ENCODE measurements around the gene VAMP1. TPM values are rescaled to one million over a fixed set of nuclear protein-coding genes. Genes with fewer than 3 reads are reported as not detected.
"Not testable (repeated sequence)": the region's sequence is repeated elsewhere in the genome, so short reads cannot be mapped to it uniquely, and the experiment has no call there.

The VAMP1 gene
- total RNA-seq, 1 experiment from 2014 or later = 13.9 TPM

DNA sequence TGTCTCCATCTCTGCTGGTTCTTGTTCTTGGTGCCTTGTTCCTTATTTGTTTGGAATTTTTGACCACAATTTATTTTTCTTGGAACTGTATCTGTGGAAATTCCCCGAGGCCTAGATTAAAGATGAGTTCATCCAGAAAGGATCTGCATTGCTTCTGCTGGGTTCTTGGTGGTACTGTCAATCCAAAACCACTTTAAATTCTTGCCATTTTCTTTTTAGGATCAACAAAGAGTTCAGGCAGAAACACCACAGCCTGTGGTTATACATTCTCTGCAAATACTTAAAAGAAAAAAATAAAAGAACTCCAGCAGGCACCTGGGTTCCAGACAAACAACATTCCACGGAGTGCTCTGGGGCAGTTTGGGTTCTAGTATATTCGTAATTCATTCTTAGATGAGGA lies 6.0 kb upstream of the VAMP1 start:
- TF ChIP-seq, protein P1, sequence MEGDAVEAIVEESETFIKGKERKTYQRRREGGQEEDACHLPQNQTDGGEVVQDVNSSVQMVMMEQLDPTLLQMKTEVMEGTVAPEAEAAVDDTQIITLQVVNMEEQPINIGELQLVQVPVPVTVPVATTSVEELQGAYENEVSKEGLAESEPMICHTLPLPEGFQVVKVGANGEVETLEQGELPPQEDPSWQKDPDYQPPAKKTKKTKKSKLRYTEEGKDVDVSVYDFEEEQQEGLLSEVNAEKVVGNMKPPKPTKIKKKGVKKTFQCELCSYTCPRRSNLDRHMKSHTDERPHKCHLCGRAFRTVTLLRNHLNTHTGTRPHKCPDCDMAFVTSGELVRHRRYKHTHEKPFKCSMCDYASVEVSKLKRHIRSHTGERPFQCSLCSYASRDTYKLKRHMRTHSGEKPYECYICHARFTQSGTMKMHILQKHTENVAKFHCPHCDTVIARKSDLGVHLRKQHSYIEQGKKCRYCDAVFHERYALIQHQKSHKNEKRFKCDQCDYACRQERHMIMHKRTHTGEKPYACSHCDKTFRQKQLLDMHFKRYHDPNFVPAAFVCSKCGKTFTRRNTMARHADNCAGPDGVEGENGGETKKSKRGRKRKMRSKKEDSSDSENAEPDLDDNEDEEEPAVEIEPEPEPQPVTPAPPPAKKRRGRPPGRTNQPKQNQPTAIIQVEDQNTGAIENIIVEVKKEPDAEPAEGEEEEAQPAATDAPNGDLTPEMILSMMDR (conservative IDR thresholded peaks at IDR 0.05; ENCODE audit: low read depth, low read length) = no peak
- TF ChIP-seq EZH2phosphoT487 (IDR thresholded peaks at IDR 0.05; ENCODE audit: borderline replicate concordance, low read length) = no peak
- TF ChIP-seq EZH2 (IDR thresholded peaks at IDR 0.05; ENCODE audit: low read length, unreplicated experiment) = no peak
- no peak for DNase-seq

DNA sequence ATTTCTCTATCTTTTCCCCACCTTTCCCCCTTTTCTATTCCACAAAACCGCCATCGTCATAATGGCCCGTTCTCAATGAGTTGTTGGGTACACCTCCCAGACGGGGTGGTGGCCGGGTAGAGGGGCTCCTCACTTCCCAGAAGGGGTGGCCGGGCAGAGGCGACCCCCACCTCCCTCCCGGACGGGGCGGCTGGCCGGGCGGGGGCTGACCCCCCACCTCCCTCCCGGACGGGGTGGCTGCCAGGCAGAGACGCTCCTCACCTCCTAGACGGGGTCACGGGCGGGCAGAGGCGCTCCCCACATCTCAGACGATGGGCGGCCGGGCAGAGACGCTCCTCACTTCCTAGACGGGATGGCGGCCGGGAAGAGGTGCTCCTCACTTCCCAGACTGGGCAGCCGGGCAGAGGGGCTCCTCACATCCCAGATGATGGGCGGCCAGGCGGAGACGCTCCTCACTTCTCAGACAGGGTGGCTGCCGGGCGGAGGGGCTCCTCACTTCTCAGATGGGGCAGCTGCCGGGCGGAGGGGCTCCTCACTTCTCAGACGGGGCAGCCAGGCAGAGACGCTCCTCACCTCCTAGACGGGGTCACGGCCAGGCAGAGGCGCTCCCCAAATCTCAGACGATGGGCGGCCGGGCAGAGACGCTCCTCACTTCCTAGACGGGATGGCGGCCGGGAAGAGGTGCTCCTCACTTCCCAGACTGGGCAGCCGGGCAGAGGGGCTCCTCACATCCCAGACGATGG lies 4.9 kb upstream of the VAMP1 start:
- H2AFZ ChIP-seq (ENCODE audit: low read length); H4K20me1 ChIP-seq (ENCODE audit: low read length); H3K9ac ChIP-seq (ENCODE audit: low read length); POLR2A ChIA-PET (ENCODE audit: unreplicated experiment); H3K36me3 ChIP-seq (ENCODE audit: low read depth, low read length); intact Hi-C loops (cut with micrococcal nuclease); H3K27ac ChIP-seq (ENCODE audit: low read length); DNase-seq; CTCF ChIA-PET; ATAC-seq; H3K4me3 ChIP-seq (ENCODE audit: low read length); H3K4me1 ChIP-seq (ENCODE audit: insufficient read depth, low read length); H3F3A ChIP-seq (ENCODE audit: low read length, unreplicated experiment); BruUV-seq (replicated peaks); H3K4me2 ChIP-seq (ENCODE audit: low read length); H3K9me2 ChIP-seq (replicated peaks; ENCODE audit: low read length); H3K9me3 ChIP-seq (ENCODE audit: low read length); H3K79me2 ChIP-seq (ENCODE audit: low read length); H3K27me3 ChIP-seq (ENCODE audit: low read length): not testable (repeated sequence)

More for the DNA sequence above, 6.0 kb upstream of the VAMP1 start:
- no peaks in the 10 kb centered on the region for H3K9me2 ChIP-seq (replicated peaks; ENCODE audit: low read length)
- H3K9ac ChIP-seq (ENCODE audit: low read length) = no peak overlapping the region
- H4K20me1 ChIP-seq (ENCODE audit: low read length) = no peaks in the 10 kb centered on the region
- H3K4me2 ChIP-seq (ENCODE audit: low read length) = no peak overlapping the region
- H3K9me3 ChIP-seq (ENCODE audit: low read length) = no peaks in the 10 kb centered on the region
- no peaks in the 10 kb centered on the region for H3K27me3 ChIP-seq (ENCODE audit: low read length)
- no TSS peak for BruUV-seq (replicated peaks)
- no peaks in the 10 kb centered on the region for H3K79me2 ChIP-seq (ENCODE audit: low read length)
- no peaks in the 10 kb centered on the region for H3K36me3 ChIP-seq (ENCODE audit: low read depth, low read length)
- no peak for ATAC-seq
- CTCF ChIA-PET = no interaction called here
- H3K4me3 ChIP-seq (ENCODE audit: low read length) = no peak overlapping the region
- H3K27ac ChIP-seq (ENCODE audit: low read length) = no peak overlapping the region
- no peaks in the 10 kb centered on the region; the same call in 1 of the 2 replicates for H3K4me1 ChIP-seq (ENCODE audit: insufficient read depth, low read length)
- intact Hi-C loops (cut with micrococcal nuclease) = no loop called here
- no peaks in the 10 kb centered on the region for H3F3A ChIP-seq (ENCODE audit: low read length, unreplicated experiment)
- POLR2A ChIA-PET (ENCODE audit: unreplicated experiment) = no interaction called here
- H2AFZ ChIP-seq (ENCODE audit: low read length) = no peak overlapping the region

DNA sequence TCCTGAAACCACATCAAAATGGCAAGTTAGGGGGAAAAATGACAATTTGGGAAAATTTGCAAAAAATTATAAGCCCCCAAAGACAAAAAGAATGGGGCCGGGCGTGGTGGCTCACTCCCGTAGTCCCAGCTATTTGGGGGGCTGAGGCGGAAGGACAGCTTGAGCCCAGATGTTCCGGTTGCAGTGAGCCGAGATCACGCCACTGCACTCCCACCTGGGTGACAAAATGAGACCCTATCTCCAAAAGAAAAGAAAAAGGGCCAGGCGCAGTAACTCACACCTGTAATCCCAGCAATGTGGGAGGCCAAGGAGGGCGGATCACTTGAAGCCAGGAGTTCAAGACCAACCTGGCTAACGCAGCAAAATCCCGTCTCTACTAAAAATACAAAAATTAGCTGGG lies 2.0 kb upstream of the VAMP1 start:
- no peak for DNase-seq
- Histone ChIP-seq H3K36me3 (ENCODE audit: low read depth, low read length) (no peaks in the 10 kb centered on the region), H2AFZ (ENCODE audit: low read length) (no peak overlapping the region), H3K4me3 (ENCODE audit: low read length) (no peak overlapping the region), H3K9ac (ENCODE audit: low read length) (no peak overlapping the region), H3F3A (ENCODE audit: low read length, unreplicated experiment) (no peaks in the 10 kb centered on the region), H3K79me2 (ENCODE audit: low read length) (peaks cover 11% of the 10 kb centered on the region), H3K4me1 (ENCODE audit: insufficient read depth, low read length) (peaks cover 25% of the 10 kb centered on the region), H4K20me1 (ENCODE audit: low read length) (no peaks in the 10 kb centered on the region), H3K9me3 (ENCODE audit: low read length) (no peaks in the 10 kb centered on the region), H3K27ac (ENCODE audit: low read length) (no peak overlapping the region), H3K9me2 (replicated peaks; ENCODE audit: low read length) (no peaks in the 10 kb centered on the region), H3K4me2 (ENCODE audit: low read length) (no peak overlapping the region), H3K27me3 (ENCODE audit: low read length) (no peaks in the 10 kb centered on the region)
- ATAC-seq = no peak
- intact Hi-C loops (cut with micrococcal nuclease) = no loop called here
- ChIA-PET POLR2A (ENCODE audit: unreplicated experiment) (no interaction called here), CTCF (no interaction called here)
- TF ChIP-seq, protein P1 (conservative IDR thresholded peaks at IDR 0.05; ENCODE audit: low read depth, low read length) = no peak
- TF ChIP-seq EZH2phosphoT487 (IDR thresholded peaks at IDR 0.05; ENCODE audit: borderline replicate concordance, low read length) = no peak
- BruUV-seq (replicated peaks) = no TSS peak
